PFSK-1 (cell line): Measurements from ENCODE around the gene GTPBP4.

Experiments
- SIN3A ChIP-seq: IDR thresholded peaks from 2 replicates; pipeline ENCODE4 v1.6.1; 2012; ENCODE audit warnings: mild to moderate bottlenecking, low read length, moderate library complexity, borderline replicate concordance; ENCODE audit not compliant: insufficient read depth
- TAF1 ChIP-seq: IDR thresholded peaks from 2 replicates; pipeline ENCODE4 v1.6.1; 2012; ENCODE audit warnings: low read length, control low read depth, borderline replicate concordance; ENCODE audit not compliant: insufficient read depth
- TF ChIP-seq, protein P1 (sequence below), 2 experiments: IDR thresholded peaks; 2 replicates each; pipeline versions ENCODE4 v1.6.1 to v1.8.0; 2011 to 2012; ENCODE audit warnings: low read depth in 2 of 2, low read length in 2 of 2, control low read depth in 1 of 2, inconsistent platforms in 1 of 2, mild to moderate bottlenecking in 1 of 2, moderate library complexity in 1 of 2; ENCODE audit not compliant: insufficient read depth in 1 of 2

DNA sequence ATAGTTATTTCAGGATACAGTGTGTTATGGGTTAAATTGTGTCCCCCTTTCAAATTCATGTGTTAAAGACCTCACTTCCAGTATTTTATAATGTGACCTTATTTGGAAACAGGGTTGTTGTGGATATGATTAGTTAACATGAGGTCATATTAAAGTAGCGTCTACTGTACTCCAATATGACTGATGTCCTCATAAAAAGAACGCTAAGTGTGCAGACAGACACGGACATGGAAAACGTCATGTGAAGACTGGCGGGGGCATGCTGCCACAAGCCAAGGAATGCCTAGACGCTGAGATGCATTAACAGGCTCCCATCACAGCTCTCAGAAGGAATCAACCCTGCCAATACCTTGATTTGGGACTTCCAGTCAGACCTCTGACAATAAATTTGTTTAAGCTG, 66.5 kb downstream of the GTPBP4 start:
- no peak for TF ChIP-seq SIN3A
- TF ChIP-seq TAF1 = no peak
- TF ChIP-seq, protein P1, sequence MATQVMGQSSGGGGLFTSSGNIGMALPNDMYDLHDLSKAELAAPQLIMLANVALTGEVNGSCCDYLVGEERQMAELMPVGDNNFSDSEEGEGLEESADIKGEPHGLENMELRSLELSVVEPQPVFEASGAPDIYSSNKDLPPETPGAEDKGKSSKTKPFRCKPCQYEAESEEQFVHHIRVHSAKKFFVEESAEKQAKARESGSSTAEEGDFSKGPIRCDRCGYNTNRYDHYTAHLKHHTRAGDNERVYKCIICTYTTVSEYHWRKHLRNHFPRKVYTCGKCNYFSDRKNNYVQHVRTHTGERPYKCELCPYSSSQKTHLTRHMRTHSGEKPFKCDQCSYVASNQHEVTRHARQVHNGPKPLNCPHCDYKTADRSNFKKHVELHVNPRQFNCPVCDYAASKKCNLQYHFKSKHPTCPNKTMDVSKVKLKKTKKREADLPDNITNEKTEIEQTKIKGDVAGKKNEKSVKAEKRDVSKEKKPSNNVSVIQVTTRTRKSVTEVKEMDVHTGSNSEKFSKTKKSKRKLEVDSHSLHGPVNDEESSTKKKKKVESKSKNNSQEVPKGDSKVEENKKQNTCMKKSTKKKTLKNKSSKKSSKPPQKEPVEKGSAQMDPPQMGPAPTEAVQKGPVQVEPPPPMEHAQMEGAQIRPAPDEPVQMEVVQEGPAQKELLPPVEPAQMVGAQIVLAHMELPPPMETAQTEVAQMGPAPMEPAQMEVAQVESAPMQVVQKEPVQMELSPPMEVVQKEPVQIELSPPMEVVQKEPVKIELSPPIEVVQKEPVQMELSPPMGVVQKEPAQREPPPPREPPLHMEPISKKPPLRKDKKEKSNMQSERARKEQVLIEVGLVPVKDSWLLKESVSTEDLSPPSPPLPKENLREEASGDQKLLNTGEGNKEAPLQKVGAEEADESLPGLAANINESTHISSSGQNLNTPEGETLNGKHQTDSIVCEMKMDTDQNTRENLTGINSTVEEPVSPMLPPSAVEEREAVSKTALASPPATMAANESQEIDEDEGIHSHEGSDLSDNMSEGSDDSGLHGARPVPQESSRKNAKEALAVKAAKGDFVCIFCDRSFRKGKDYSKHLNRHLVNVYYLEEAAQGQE (IDR thresholded peaks at IDR 0.05; ENCODE audit: insufficient read depth in 1 of 2, low read depth in 2 of 2, low read length in 2 of 2) = no peak
